Astrocyte (in vitro differentiated cells and primary cell): ENCODE data around the gene RSPH6A. TPM values are rescaled to one million over a fixed set of nuclear protein-coding genes. Genes with fewer than 3 reads are reported as not detected.

Source experiments
- DNase-seq: peaks from one replicate; pipeline ENCODE4 v3.0.0-alpha.2; 2010; ENCODE audit warnings: low read depth
- FAIRE-seq: peaks from 2 replicates; lab custom pipeline; 2011; peaks lifted over from hg19 to GRCh38; lab: Jason Lieb, UNC
- H2AFZ ChIP-seq: 2 replicates; pipeline ENCODE4 v1.6.0; 2012; ENCODE audit warnings: low read depth, low read length, inconsistent platforms
- H3K27ac ChIP-seq: 2 replicates; pipeline ENCODE4 v1.5.1; 2011; ENCODE audit warnings: low read depth, low read length, inconsistent platforms
- H3K27me3 ChIP-seq: 2 replicates; pipeline ENCODE4 v1.6.0; 2011; ENCODE audit warnings: low read length, inconsistent platforms; ENCODE audit not compliant: insufficient read depth
- H3K36me3 ChIP-seq: 2 replicates; pipeline ENCODE4 v1.5.1; 2011; ENCODE audit warnings: low read length, inconsistent platforms; ENCODE audit not compliant: insufficient read depth
- H3K4me1 ChIP-seq: 2 replicates; pipeline ENCODE4 v1.5.1; 2011; ENCODE audit warnings: low read length, inconsistent platforms; ENCODE audit not compliant: insufficient read depth
- H3K4me2 ChIP-seq: 2 replicates; pipeline ENCODE4 v1.6.0; 2012; ENCODE audit warnings: low read length, inconsistent platforms
- H3K4me3 ChIP-seq: 2 replicates; pipeline ENCODE4 v1.5.1; 2011; ENCODE audit warnings: low read depth, mild to moderate bottlenecking, low read length, inconsistent platforms; ENCODE audit not compliant: insufficient read depth
- H3K79me2 ChIP-seq: 2 replicates; pipeline ENCODE4 v1.6.0; 2012; ENCODE audit warnings: mild to moderate bottlenecking, low read length, inconsistent platforms; ENCODE audit not compliant: insufficient read depth
- H3K9ac ChIP-seq: 2 replicates; pipeline ENCODE4 v1.6.0; 2012; ENCODE audit warnings: mild to moderate bottlenecking, low read length, inconsistent platforms
- H3K9me3 ChIP-seq: 2 replicates; pipeline ENCODE4 v1.5.1; 2012; ENCODE audit warnings: low read depth, mild to moderate bottlenecking, low read length, inconsistent platforms; ENCODE audit not compliant: insufficient read depth
- H4K20me1 ChIP-seq: 2 replicates; pipeline ENCODE4 v1.6.0; 2012; ENCODE audit warnings: low read length, inconsistent platforms; ENCODE audit not compliant: insufficient read depth
- H3K27ac Mint-ChIP-seq: one replicate; pipeline ENCODE4 v1.8.0; 2021; ENCODE audit warnings: mild to moderate bottlenecking, mixed read lengths; ENCODE audit not compliant: unreplicated experiment
- H3K27me3 Mint-ChIP-seq: one replicate; pipeline ENCODE4 v1.8.0; 2021; ENCODE audit warnings: low read depth, mixed read lengths; ENCODE audit not compliant: unreplicated experiment
- H3K36me3 Mint-ChIP-seq: one replicate; pipeline ENCODE4 v1.8.0; 2021; ENCODE audit warnings: low read depth, mixed read lengths; ENCODE audit not compliant: unreplicated experiment
- H3K4me1 Mint-ChIP-seq: one replicate; pipeline ENCODE4 v1.8.0; 2021; ENCODE audit warnings: low read depth, mixed read lengths; ENCODE audit not compliant: unreplicated experiment
- H3K4me3 Mint-ChIP-seq: one replicate; pipeline ENCODE4 v1.8.0; 2021; ENCODE audit warnings: mild to moderate bottlenecking, moderate library complexity, mixed read lengths; ENCODE audit not compliant: unreplicated experiment
- H3K9me3 Mint-ChIP-seq: one replicate; pipeline ENCODE4 v1.8.0; 2021; ENCODE audit warnings: mild to moderate bottlenecking, mixed read lengths; ENCODE audit not compliant: unreplicated experiment
- CTCF ChIP-seq: IDR thresholded peaks from 2 replicates; pipeline ENCODE4 v1.5.1; 2011; ENCODE audit warnings: low read depth, mild to moderate bottlenecking, inconsistent platforms, low read length, moderate library complexity; ENCODE audit not compliant: insufficient read depth
- EZH2 ChIP-seq: IDR thresholded peaks from 2 replicates; pipeline ENCODE4 v1.6.1; 2012; ENCODE audit warnings: mild to moderate bottlenecking, low read length, inconsistent platforms; ENCODE audit not compliant: insufficient read depth
- total RNA-seq: library from RNA; stranded (reverse); gene quantifications from 2 replicates; pipeline ENCODE4 v1.2.1, GENCODE V29; 2021

The RSPH6A gene
- total RNA-seq, 1 donor from 2014 or later, result 0.23 TPM

GRCh38 chr19:45782820-45783785 lies 32.0 kb downstream of the RSPH6A start:
- peaks cover 21% of the 10 kb centered on the region for H3K4me1 ChIP-seq
- H3K79me2 ChIP-seq, result peaks cover 34% of the 10 kb centered on the region
- no peak overlapping the region for H2AFZ ChIP-seq
- H3K27ac ChIP-seq, result peak overlapping the region; percentile 67
- no peaks in the 10 kb centered on the region for H3K27me3 ChIP-seq
- Mint-ChIP-seq H3K9me3 (no peaks in the 10 kb centered on the region), H3K27me3 (no peaks in the 10 kb centered on the region), H3K4me3 (peak overlapping the region; percentile 23), H3K36me3 (peaks cover 19% of the 10 kb centered on the region), H3K4me1 (peaks cover 24% of the 10 kb centered on the region), H3K27ac (peak overlapping the region; percentile 89)
- H3K36me3 ChIP-seq, result peaks cover 11% of the 10 kb centered on the region
- H3K4me2 ChIP-seq, result peak overlapping the region; percentile 70
- no peak for FAIRE-seq
- peaks cover 76% of the 10 kb centered on the region for H4K20me1 ChIP-seq
- no peaks in the 10 kb centered on the region for H3K9me3 ChIP-seq
- peak; percentile 52 for DNase-seq
- TF ChIP-seq EZH2 (no peak), CTCF (no peak)
- peak overlapping the region; percentile 71 for H3K9ac ChIP-seq
- H3K4me3 ChIP-seq, result no peak overlapping the region

- Mint-ChIP-seq H3K4me3 (peak within 1 kb of the TSS; percentile 20), H3K27me3 (no peaks in the 10 kb centered on the region), H3K36me3 (peaks cover 16% of the 10 kb centered on the region), H3K27ac (peak within 1 kb of the TSS; percentile 89), H3K9me3 (peaks cover 2% of the 10 kb centered on the region), H3K4me1 (peaks cover 24% of the 10 kb centered on the region)
- H3K36me3 ChIP-seq, result peaks cover 8% of the 10 kb centered on the region
- no peak within 1 kb of the TSS for H2AFZ ChIP-seq
- H3K27ac ChIP-seq, result peak within 1 kb of the TSS; percentile 67
- H3K27me3 ChIP-seq, result no peaks in the 10 kb centered on the region
- DNase-seq, result no peak
- peaks cover 74% of the 10 kb centered on the region for H4K20me1 ChIP-seq
- no peak within 1 kb of the TSS for H3K4me3 ChIP-seq
- FAIRE-seq, result no peak
- peak within 1 kb of the TSS; percentile 70 for H3K4me2 ChIP-seq
- peaks cover 21% of the 10 kb centered on the region for H3K4me1 ChIP-seq
- H3K9me3 ChIP-seq, result no peaks in the 10 kb centered on the region
- peak within 1 kb of the TSS; percentile 71 for H3K9ac ChIP-seq
- peaks cover 29% of the 10 kb centered on the region for H3K79me2 ChIP-seq
- no peak for TF ChIP-seq EZH2
- no peak for TF ChIP-seq CTCF
Measured at GRCh38 chr19:45782162-45782691, 32.9 kb downstream of the RSPH6A start, which contains the start of gene DMPK. Gene DMPK (minus strand): TSS chr19:45782490. CDS start chr19:45782352, 138 bp downstream.
